H9 (cell line): ENCODE measurements around the gene SGCE. TPM values are rescaled to one million over a fixed set of nuclear protein-coding genes. Genes with fewer than 3 reads are reported as not detected.

Experiments used
- DNase-seq: peaks from one replicate; pipeline ENCODE4 v3.0.0-alpha.2; 2017
- H2AFZ ChIP-seq: one replicate; pipeline ENCODE4 v1.6.1; 2013; ENCODE audit warnings: mild to moderate bottlenecking, low read length, control low read depth, moderate library complexity
- H2AK5ac ChIP-seq: 2 replicates; pipeline ENCODE4 v1.6.1; 2013; ENCODE audit warnings: low read length, control low read depth, mixed read lengths; ENCODE audit not compliant: insufficient read length
- H2BK120ac ChIP-seq: one replicate; pipeline ENCODE4 v1.6.1; 2013; ENCODE audit warnings: low read depth, mild to moderate bottlenecking, low read length, control low read depth, inconsistent platforms; ENCODE audit not compliant: poor library complexity, severe bottlenecking
- H2BK12ac ChIP-seq: 2 replicates; pipeline ENCODE4 v1.6.1; 2013; ENCODE audit warnings: low read length, control low read depth, mixed read lengths, low read depth; ENCODE audit not compliant: insufficient read length
- H2BK15ac ChIP-seq: 2 replicates; pipeline ENCODE4 v1.6.1; 2013; ENCODE audit warnings: low read depth, low read length, control low read depth
- H2BK20ac ChIP-seq: one replicate; pipeline ENCODE4 v1.6.1; 2013; ENCODE audit warnings: low read depth, mild to moderate bottlenecking, low read length, control low read depth, inconsistent platforms; ENCODE audit not compliant: poor library complexity, severe bottlenecking
- H2BK5ac ChIP-seq: 2 replicates; pipeline ENCODE4 v1.6.1; 2013; ENCODE audit warnings: low read length, control low read depth, mixed read lengths; ENCODE audit not compliant: insufficient read length
- H3K14ac ChIP-seq: 2 replicates; pipeline ENCODE4 v1.6.1; 2013; ENCODE audit warnings: low read length, control low read depth; ENCODE audit not compliant: insufficient read depth
- H3K18ac ChIP-seq: 2 replicates; pipeline ENCODE4 v1.6.1; 2013; ENCODE audit warnings: low read depth, mild to moderate bottlenecking, mixed read lengths, low read length, control low read depth; ENCODE audit not compliant: insufficient read length
- H3K23ac ChIP-seq: 2 replicates; pipeline ENCODE4 v1.6.1; 2013; ENCODE audit warnings: low read length, control low read depth, mixed read lengths, low read depth; ENCODE audit not compliant: insufficient read length
- H3K23me2 ChIP-seq: 2 replicates; pipeline ENCODE4 v1.6.1; 2013; ENCODE audit warnings: low read depth, mild to moderate bottlenecking, mixed read lengths, low read length, control low read depth; ENCODE audit not compliant: insufficient read length, poor library complexity, severe bottlenecking
- H3K27ac ChIP-seq: 2 replicates; pipeline ENCODE4 v1.5.1; 2013; ENCODE audit warnings: low read length, control low read depth, mixed read lengths, low read depth; ENCODE audit not compliant: insufficient read length
- H3K27me3 ChIP-seq: 2 replicates; pipeline ENCODE4 v1.6.1; 2013; ENCODE audit warnings: low read length, control low read depth, inconsistent platforms; ENCODE audit not compliant: insufficient read depth
- H3K4ac ChIP-seq: 2 replicates; pipeline ENCODE4 v1.6.1; 2013; ENCODE audit warnings: low read depth, mild to moderate bottlenecking, control low read depth, inconsistent platforms, low read length, moderate library complexity
- H3K4me1 ChIP-seq: 2 replicates; pipeline ENCODE4 v1.6.1; 2013; ENCODE audit warnings: low read length, control low read depth, inconsistent platforms; ENCODE audit not compliant: insufficient read depth
- H3K4me2 ChIP-seq: 2 replicates; pipeline ENCODE4 v1.6.1; 2013; ENCODE audit warnings: low read length, control low read depth, mixed read lengths; ENCODE audit not compliant: insufficient read length, insufficient read depth
- H3K56ac ChIP-seq: 2 replicates; pipeline ENCODE4 v1.6.1; 2013; ENCODE audit warnings: low read depth, mild to moderate bottlenecking, mixed read lengths, low read length, control low read depth; ENCODE audit not compliant: insufficient read length
- H3K79me1 ChIP-seq: 2 replicates; pipeline ENCODE4 v1.6.1; 2013; ENCODE audit warnings: low read depth, mild to moderate bottlenecking, moderate library complexity, low read length, control low read depth, inconsistent platforms; ENCODE audit not compliant: insufficient read depth, poor library complexity, severe bottlenecking
- H3K79me2 ChIP-seq: 2 replicates; pipeline ENCODE4 v1.6.1; 2013; ENCODE audit warnings: low read length, control low read depth, inconsistent platforms; ENCODE audit not compliant: insufficient read depth
- H3K9ac ChIP-seq: 2 replicates; pipeline ENCODE4 v1.6.1; 2013; ENCODE audit warnings: low read length, control low read depth, mixed read lengths; ENCODE audit not compliant: insufficient read length; ENCODE audit errors: extremely low read depth
- H3K9me3 ChIP-seq: one replicate; pipeline ENCODE4 v1.6.1; 2013; ENCODE audit warnings: low read depth, low read length, inconsistent platforms; ENCODE audit not compliant: control insufficient read depth
- H3T11ph ChIP-seq: one replicate; pipeline ENCODE4 v1.6.1; 2013; ENCODE audit warnings: mild to moderate bottlenecking, low read length, control low read depth, inconsistent platforms
- H4K20me1 ChIP-seq: one replicate; pipeline ENCODE4 v1.6.1; 2013; ENCODE audit not compliant: control insufficient read depth, insufficient read length, insufficient read depth
- H4K5ac ChIP-seq: 2 replicates; pipeline ENCODE4 v1.6.1; 2013; ENCODE audit warnings: low read depth, mild to moderate bottlenecking, mixed read lengths, low read length, control low read depth; ENCODE audit not compliant: insufficient read length
- H4K8ac ChIP-seq: replicated peaks from 2 replicates; pipeline ENCODE4 v1.6.1; 2013; ENCODE audit warnings: low read length, control low read depth, mixed read lengths, low read depth; ENCODE audit not compliant: insufficient read length
- H4K91ac ChIP-seq: 2 replicates; pipeline ENCODE4 v1.6.1; 2013; ENCODE audit warnings: low read depth, mild to moderate bottlenecking, moderate library complexity, mixed read lengths, low read length, control low read depth; ENCODE audit not compliant: insufficient read length
- H3K27ac Mint-ChIP-seq, 3 experiments: 2 replicates in 2 of 3; 3 replicates in 1 of 3; pipeline ENCODE4 v1.8.0; 2020 to 2021; ENCODE audit warnings: mixed read lengths in 3 of 3, mild to moderate bottlenecking in 1 of 3, moderate library complexity in 1 of 3
- H3K27me3 Mint-ChIP-seq: 2 replicates; pipeline ENCODE4 v1.8.0; 2021; ENCODE audit warnings: low read depth, mild to moderate bottlenecking, moderate library complexity, mixed read lengths
- H3K36me3 Mint-ChIP-seq, 3 experiments: 2 replicates in 2 of 3; 3 replicates in 1 of 3; pipeline ENCODE4 v1.8.0; 2020 to 2021; ENCODE audit warnings: low read depth in 3 of 3, mixed read lengths in 3 of 3; ENCODE audit not compliant: insufficient read depth in 1 of 3
- H3K4me1 Mint-ChIP-seq, 2 experiments: 2 replicates each; pipeline ENCODE4 v1.8.0; 2020; ENCODE audit warnings: mixed read lengths in 2 of 2
- H3K4me3 Mint-ChIP-seq, 2 experiments: 2 replicates in 1 of 2; 3 replicates in 1 of 2; pipeline ENCODE4 v1.8.0; 2020 to 2021; ENCODE audit warnings: mild to moderate bottlenecking in 2 of 2, mixed read lengths in 2 of 2, moderate library complexity in 1 of 2
- H3K9me3 Mint-ChIP-seq, 2 experiments: 2 replicates in 1 of 2; 3 replicates in 1 of 2; pipeline ENCODE4 v1.8.0; 2020; ENCODE audit warnings: mild to moderate bottlenecking in 2 of 2, mixed read lengths in 2 of 2, moderate library complexity in 1 of 2
- WGBS: extraction: QIAGEN DNeasy Blood & Tissue Kit; methylation state at CpG from one replicate; pipeline ENCODE4 v1.1.7; 2013; ENCODE audit warnings: missing lambda C conversion rate, low lambda C conversion rate, mixed read lengths; ENCODE audit not compliant: insufficient read length; ENCODE audit errors: extremely low coverage; 5-methylcytosine and 5-hydroxymethylcytosine counted together
- total RNA-seq: library from RNA; stranded (reverse); gene quantifications from 2 replicates; pipeline ENCODE4 v1.2.1, GENCODE V29; 2021
- TF ChIP-seq, protein P1 (sequence below): fragments of 200-600 bp; sonication (generic); conservative IDR thresholded peaks from 3 replicates; pipeline ENCODE4 v1.8.0; 2021; ENCODE audit warnings: antibody characterized with exemption, mild to moderate bottlenecking

SGCE gene
- total RNA-seq, 1 experiment from 2014 or later: 30.5 TPM

DNA sequence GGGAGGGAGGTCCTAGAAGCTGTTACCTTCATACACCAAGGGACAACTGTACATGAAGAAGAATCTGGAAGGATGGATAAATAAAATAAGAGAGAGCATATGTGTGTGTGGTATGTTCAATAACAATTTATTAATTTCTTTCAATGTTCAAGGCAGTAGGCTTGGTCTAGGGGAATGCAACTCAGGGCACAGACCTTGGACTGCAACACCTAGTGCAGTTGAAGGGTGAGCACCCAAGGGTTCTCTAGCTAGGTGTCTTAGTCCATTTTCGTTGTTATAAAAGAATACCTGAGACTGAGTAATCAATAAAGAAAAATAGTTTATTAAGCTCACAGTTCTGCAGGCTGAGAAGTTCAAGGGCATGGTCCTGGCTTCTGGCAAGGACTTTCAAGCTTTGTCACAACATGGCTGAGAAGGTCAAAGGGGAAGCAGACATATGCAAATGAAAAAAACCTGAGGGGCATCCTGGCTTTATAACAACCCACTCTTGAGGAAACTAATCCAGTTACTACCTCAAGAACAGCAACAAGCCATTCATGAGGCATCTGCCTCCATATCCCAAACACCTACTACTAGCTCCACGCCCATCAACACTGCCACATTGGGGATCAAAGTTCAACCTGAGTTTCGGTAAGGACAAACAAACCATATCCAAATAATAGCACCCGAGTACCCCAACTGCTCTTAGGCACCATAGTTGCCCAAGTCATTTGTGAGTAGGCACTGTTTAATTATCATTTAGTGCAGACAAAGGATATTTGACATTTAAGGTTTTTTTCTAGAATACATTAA is 15.7 kb upstream of the SGCE start:
- H4K91ac ChIP-seq: no peak overlapping the region
- H3K4me3 Mint-ChIP-seq: no peak overlapping the region
- H2BK15ac ChIP-seq: no peak overlapping the region
- H4K5ac ChIP-seq: no peak overlapping the region
- no peak overlapping the region for H2BK20ac ChIP-seq
- no peak overlapping the region for H3K23ac ChIP-seq
- H3K4ac ChIP-seq: no peak overlapping the region
- H3K4me1 ChIP-seq: no peaks in the 10 kb centered on the region
- no peaks in the 10 kb centered on the region for H3K9me3 ChIP-seq
- H3K23me2 ChIP-seq: no peaks in the 10 kb centered on the region
- H3K14ac ChIP-seq: no peak overlapping the region
- no peaks in the 10 kb centered on the region for H3K79me1 ChIP-seq
- no peak overlapping the region for H2BK5ac ChIP-seq
- H3K27me3 Mint-ChIP-seq: no peaks in the 10 kb centered on the region
- no peaks in the 10 kb centered on the region for H3K27me3 ChIP-seq
- WGBS: no CpG with 5 or more reads among the region's 4 CpGs
- H3K4me1 Mint-ChIP-seq: no peaks in the 10 kb centered on the region
- no peaks in the 10 kb centered on the region; a peak in 1 of 7 replicates for H3K36me3 Mint-ChIP-seq
- no peaks in the 10 kb centered on the region for H3K9me3 Mint-ChIP-seq
- H2AK5ac ChIP-seq: no peak overlapping the region
- no peak overlapping the region for H3T11ph ChIP-seq
- H3K27ac Mint-ChIP-seq: no peak overlapping the region
- TF ChIP-seq, protein P1, sequence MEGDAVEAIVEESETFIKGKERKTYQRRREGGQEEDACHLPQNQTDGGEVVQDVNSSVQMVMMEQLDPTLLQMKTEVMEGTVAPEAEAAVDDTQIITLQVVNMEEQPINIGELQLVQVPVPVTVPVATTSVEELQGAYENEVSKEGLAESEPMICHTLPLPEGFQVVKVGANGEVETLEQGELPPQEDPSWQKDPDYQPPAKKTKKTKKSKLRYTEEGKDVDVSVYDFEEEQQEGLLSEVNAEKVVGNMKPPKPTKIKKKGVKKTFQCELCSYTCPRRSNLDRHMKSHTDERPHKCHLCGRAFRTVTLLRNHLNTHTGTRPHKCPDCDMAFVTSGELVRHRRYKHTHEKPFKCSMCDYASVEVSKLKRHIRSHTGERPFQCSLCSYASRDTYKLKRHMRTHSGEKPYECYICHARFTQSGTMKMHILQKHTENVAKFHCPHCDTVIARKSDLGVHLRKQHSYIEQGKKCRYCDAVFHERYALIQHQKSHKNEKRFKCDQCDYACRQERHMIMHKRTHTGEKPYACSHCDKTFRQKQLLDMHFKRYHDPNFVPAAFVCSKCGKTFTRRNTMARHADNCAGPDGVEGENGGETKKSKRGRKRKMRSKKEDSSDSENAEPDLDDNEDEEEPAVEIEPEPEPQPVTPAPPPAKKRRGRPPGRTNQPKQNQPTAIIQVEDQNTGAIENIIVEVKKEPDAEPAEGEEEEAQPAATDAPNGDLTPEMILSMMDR: no peak
- H4K8ac ChIP-seq: no peak overlapping the region
- H2BK12ac ChIP-seq: no peak overlapping the region
- no peak overlapping the region for H2AFZ ChIP-seq
- no peak overlapping the region for H3K27ac ChIP-seq
- no peak for DNase-seq
- H2BK120ac ChIP-seq: no peak overlapping the region
- no peaks in the 10 kb centered on the region for H4K20me1 ChIP-seq
- no peak overlapping the region for H3K56ac ChIP-seq
- no peak overlapping the region for H3K4me2 ChIP-seq
- no peaks in the 10 kb centered on the region for H3K79me2 ChIP-seq
- no peak overlapping the region for H3K18ac ChIP-seq
- H3K9ac ChIP-seq: no peak overlapping the region
